ENCODE measurements around the gene CTIF. TPM values are rescaled to one million over a fixed set of nuclear protein-coding genes. Genes with fewer than 3 reads are reported as not detected.

CTIF gene
- polyA plus RNA-seq, 1 donor, result 15.0 TPM

- no CpG with 5 or more reads among the region's 4 CpGs for WGBS (ENCODE audit: insufficient coverage, low lambda C conversion rate)
- Histone ChIP-seq H3K4me3 (ENCODE audit: low read length) (no peak overlapping the region), H3K27me3 (ENCODE audit: control insufficient read depth, insufficient read depth, low read length) (no peaks in the 10 kb centered on the region), H3K27ac (ENCODE audit: low read length) (no peak overlapping the region), H3K9me3 (ENCODE audit: control insufficient read depth, low read depth, low read length) (no peaks in the 10 kb centered on the region), H3K36me3 (ENCODE audit: control insufficient read depth, insufficient read depth, low read length) (no peaks in the 10 kb centered on the region), H3K4me1 (ENCODE audit: control insufficient read depth, insufficient read depth, low read length) (peaks cover 19% of the 10 kb centered on the region)
- DNase-seq, result no peak
These were observed 256.9 kb downstream of the CTIF start for GRCh38 chr18:48795696-48796095.

- no peak overlapping the region for H3K27ac ChIP-seq (ENCODE audit: low read length)
- DNase-seq, result no peak
- peaks cover 28% of the 10 kb centered on the region for H3K4me1 ChIP-seq (ENCODE audit: control insufficient read depth, insufficient read depth, low read length)
- no CpG with 5 or more reads among the region's 6 CpGs for WGBS (ENCODE audit: insufficient coverage, low lambda C conversion rate)
- H3K9me3 ChIP-seq (ENCODE audit: control insufficient read depth, low read depth, low read length), result no peaks in the 10 kb centered on the region
- H3K4me3 ChIP-seq (ENCODE audit: low read length), result no peak overlapping the region
- no peaks in the 10 kb centered on the region for H3K27me3 ChIP-seq (ENCODE audit: control insufficient read depth, insufficient read depth, low read length)
- no peaks in the 10 kb centered on the region for H3K36me3 ChIP-seq (ENCODE audit: control insufficient read depth, insufficient read depth, low read length)
These were observed 257.8 kb downstream of the CTIF start for GRCh38 chr18:48796491-48797205.

GRCh38 chr18:48797841-48798255 lies 259.0 kb downstream of the CTIF start:
- Histone ChIP-seq H3K4me1 (ENCODE audit: control insufficient read depth, insufficient read depth, low read length) (peaks cover 40% of the 10 kb centered on the region), H3K27me3 (ENCODE audit: control insufficient read depth, insufficient read depth, low read length) (no peaks in the 10 kb centered on the region), H3K4me3 (ENCODE audit: low read length) (no peak overlapping the region), H3K27ac (ENCODE audit: low read length) (no peak overlapping the region), H3K36me3 (ENCODE audit: control insufficient read depth, insufficient read depth, low read length) (no peaks in the 10 kb centered on the region), H3K9me3 (ENCODE audit: control insufficient read depth, low read depth, low read length) (no peaks in the 10 kb centered on the region)
- no peak for DNase-seq
- 69% methylated on average over 3 of the region's 9 CpGs for WGBS (ENCODE audit: insufficient coverage, low lambda C conversion rate)

- peaks cover 41% of the 10 kb centered on the region for H3K4me1 ChIP-seq (ENCODE audit: control insufficient read depth, insufficient read depth, low read length)
- H3K4me3 ChIP-seq (ENCODE audit: low read length), result no peak overlapping the region
- no peaks in the 10 kb centered on the region for H3K9me3 ChIP-seq (ENCODE audit: control insufficient read depth, low read depth, low read length)
- H3K27me3 ChIP-seq (ENCODE audit: control insufficient read depth, insufficient read depth, low read length), result no peaks in the 10 kb centered on the region
- DNase-seq, result peak; percentile 75 to 80
- no peaks in the 10 kb centered on the region for H3K36me3 ChIP-seq (ENCODE audit: control insufficient read depth, insufficient read depth, low read length)
- H3K27ac ChIP-seq (ENCODE audit: low read length), result peak overlapping the region; percentile 19
- no CpG with 5 or more reads among the region's 17 CpGs for WGBS (ENCODE audit: insufficient coverage, low lambda C conversion rate)
These were observed 259.8 kb downstream of the CTIF start for GRCh38 chr18:48798334-48799245.

GRCh38 chr18:48799724-48800315 lies 261.0 kb downstream of the CTIF start:
- no CpG with 5 or more reads among the region's 8 CpGs for WGBS (ENCODE audit: insufficient coverage, low lambda C conversion rate)
- peak overlapping the region; percentile 19 for H3K27ac ChIP-seq (ENCODE audit: low read length)
- no peaks in the 10 kb centered on the region for H3K9me3 ChIP-seq (ENCODE audit: control insufficient read depth, low read depth, low read length)
- no peaks in the 10 kb centered on the region for H3K27me3 ChIP-seq (ENCODE audit: control insufficient read depth, insufficient read depth, low read length)
- DNase-seq, result no peak
- no peaks in the 10 kb centered on the region for H3K36me3 ChIP-seq (ENCODE audit: control insufficient read depth, insufficient read depth, low read length)
- no peak overlapping the region for H3K4me3 ChIP-seq (ENCODE audit: low read length)
- peaks cover 45% of the 10 kb centered on the region for H3K4me1 ChIP-seq (ENCODE audit: control insufficient read depth, insufficient read depth, low read length)

- Histone ChIP-seq H3K27me3 (ENCODE audit: control insufficient read depth, insufficient read depth, low read length) (no peaks in the 10 kb centered on the region), H3K36me3 (ENCODE audit: control insufficient read depth, insufficient read depth, low read length) (no peaks in the 10 kb centered on the region), H3K4me3 (ENCODE audit: low read length) (no peak overlapping the region), H3K27ac (ENCODE audit: low read length) (peak overlapping the region; percentile 92), H3K9me3 (ENCODE audit: control insufficient read depth, low read depth, low read length) (no peaks in the 10 kb centered on the region), H3K4me1 (ENCODE audit: control insufficient read depth, insufficient read depth, low read length) (peaks cover 45% of the 10 kb centered on the region)
- no CpG with 5 or more reads among the region's 6 CpGs for WGBS (ENCODE audit: insufficient coverage, low lambda C conversion rate)
- DNase-seq, result no peak
These were observed 261.6 kb downstream of the CTIF start for GRCh38 chr18:48800466-48800865.

- DNase-seq, result no peak
- peaks cover 45% of the 10 kb centered on the region for H3K4me1 ChIP-seq (ENCODE audit: control insufficient read depth, insufficient read depth, low read length)
- no peak overlapping the region for H3K4me3 ChIP-seq (ENCODE audit: low read length)
- no peaks in the 10 kb centered on the region for H3K36me3 ChIP-seq (ENCODE audit: control insufficient read depth, insufficient read depth, low read length)
- peak overlapping the region; percentile 92 for H3K27ac ChIP-seq (ENCODE audit: low read length)
- no peaks in the 10 kb centered on the region for H3K27me3 ChIP-seq (ENCODE audit: control insufficient read depth, insufficient read depth, low read length)
- WGBS (ENCODE audit: insufficient coverage, low lambda C conversion rate), result no CpG with 5 or more reads among the region's 14 CpGs
- no peaks in the 10 kb centered on the region for H3K9me3 ChIP-seq (ENCODE audit: control insufficient read depth, low read depth, low read length)
These were observed 262.3 kb downstream of the CTIF start for GRCh38 chr18:48800876-48801727.

GRCh38 chr18:48801728-48802542 lies 263.1 kb downstream of the CTIF start:
- no peaks in the 10 kb centered on the region for H3K27me3 ChIP-seq (ENCODE audit: control insufficient read depth, insufficient read depth, low read length)
- H3K9me3 ChIP-seq (ENCODE audit: control insufficient read depth, low read depth, low read length), result no peaks in the 10 kb centered on the region
- H3K36me3 ChIP-seq (ENCODE audit: control insufficient read depth, insufficient read depth, low read length), result no peaks in the 10 kb centered on the region
- peak; percentile 90 to 97 for DNase-seq
- peaks cover 46% of the 10 kb centered on the region for H3K4me1 ChIP-seq (ENCODE audit: control insufficient read depth, insufficient read depth, low read length)
- no peak overlapping the region for H3K4me3 ChIP-seq (ENCODE audit: low read length)
- H3K27ac ChIP-seq (ENCODE audit: low read length), result peak overlapping the region; percentile 92
- no CpG with 5 or more reads among the region's 7 CpGs for WGBS (ENCODE audit: insufficient coverage, low lambda C conversion rate)

GRCh38 chr18:48802543-48803290 lies 263.9 kb downstream of the CTIF start:
- WGBS (ENCODE audit: insufficient coverage, low lambda C conversion rate), result no CpG with 5 or more reads among the region's 11 CpGs
- peak in 1 of 2 donors; percentile 52 for DNase-seq
- no peak overlapping the region for H3K4me3 ChIP-seq (ENCODE audit: low read length)
- no peaks in the 10 kb centered on the region for H3K27me3 ChIP-seq (ENCODE audit: control insufficient read depth, insufficient read depth, low read length)
- H3K4me1 ChIP-seq (ENCODE audit: control insufficient read depth, insufficient read depth, low read length), result peaks cover 49% of the 10 kb centered on the region
- H3K9me3 ChIP-seq (ENCODE audit: control insufficient read depth, low read depth, low read length), result no peaks in the 10 kb centered on the region
- H3K27ac ChIP-seq (ENCODE audit: low read length), result peak overlapping the region; percentile 92
- no peaks in the 10 kb centered on the region for H3K36me3 ChIP-seq (ENCODE audit: control insufficient read depth, insufficient read depth, low read length)

Data from large intestine (tissue), 3 donors.